Measurements from ENCODE around the gene SPAAR. TPM values are rescaled to one million over a fixed set of nuclear protein-coding genes. Genes with fewer than 3 reads are reported as not detected.

SPAAR gene
- total RNA-seq, 1 experiment from 2014 or later: 0.72 TPM

DNA sequence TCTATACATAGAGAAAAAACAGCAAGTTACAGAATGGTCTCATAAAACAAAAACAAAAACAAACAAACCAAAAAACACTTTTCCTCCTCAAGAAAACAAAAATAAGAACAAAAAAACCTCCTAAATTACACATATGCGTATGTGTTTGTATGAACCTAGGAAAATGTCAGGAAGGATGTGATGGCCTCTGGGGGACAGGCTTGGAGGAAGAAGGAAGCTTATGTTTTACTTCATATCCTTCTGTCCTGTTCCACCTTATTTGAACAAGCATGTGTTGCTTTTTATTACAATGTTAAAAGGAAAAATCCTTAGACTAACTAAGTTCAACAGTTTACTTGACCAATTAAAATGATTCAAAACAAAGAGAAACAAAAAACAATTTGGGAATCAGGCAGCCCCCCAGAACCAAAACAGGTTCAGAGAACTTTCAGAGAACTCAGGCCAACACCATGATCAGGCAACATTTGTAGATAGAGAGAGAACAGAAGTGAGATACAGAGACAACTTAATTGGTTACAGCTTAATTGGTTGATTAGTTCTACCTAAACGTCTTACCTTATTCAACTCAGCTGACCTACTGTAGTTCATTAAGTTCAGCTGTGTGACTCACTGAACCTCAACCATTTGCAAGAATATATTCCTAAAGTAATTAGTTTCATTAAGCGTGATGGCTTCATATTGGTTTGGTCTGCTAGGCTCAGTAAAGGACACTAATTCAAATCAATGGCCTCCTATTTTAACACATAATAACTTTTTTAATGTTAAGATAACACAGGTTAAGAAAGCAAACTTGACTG is 10.1 kb downstream of the SPAAR start:
- DNase-seq (ENCODE audit: unreplicated experiment): no peak
- no peaks in the 10 kb centered on the region for H3K36me3 Mint-ChIP-seq (ENCODE audit: insufficient read depth, unreplicated experiment)
- TF ChIP-seq, protein P1, sequence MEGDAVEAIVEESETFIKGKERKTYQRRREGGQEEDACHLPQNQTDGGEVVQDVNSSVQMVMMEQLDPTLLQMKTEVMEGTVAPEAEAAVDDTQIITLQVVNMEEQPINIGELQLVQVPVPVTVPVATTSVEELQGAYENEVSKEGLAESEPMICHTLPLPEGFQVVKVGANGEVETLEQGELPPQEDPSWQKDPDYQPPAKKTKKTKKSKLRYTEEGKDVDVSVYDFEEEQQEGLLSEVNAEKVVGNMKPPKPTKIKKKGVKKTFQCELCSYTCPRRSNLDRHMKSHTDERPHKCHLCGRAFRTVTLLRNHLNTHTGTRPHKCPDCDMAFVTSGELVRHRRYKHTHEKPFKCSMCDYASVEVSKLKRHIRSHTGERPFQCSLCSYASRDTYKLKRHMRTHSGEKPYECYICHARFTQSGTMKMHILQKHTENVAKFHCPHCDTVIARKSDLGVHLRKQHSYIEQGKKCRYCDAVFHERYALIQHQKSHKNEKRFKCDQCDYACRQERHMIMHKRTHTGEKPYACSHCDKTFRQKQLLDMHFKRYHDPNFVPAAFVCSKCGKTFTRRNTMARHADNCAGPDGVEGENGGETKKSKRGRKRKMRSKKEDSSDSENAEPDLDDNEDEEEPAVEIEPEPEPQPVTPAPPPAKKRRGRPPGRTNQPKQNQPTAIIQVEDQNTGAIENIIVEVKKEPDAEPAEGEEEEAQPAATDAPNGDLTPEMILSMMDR (IDR thresholded peaks at IDR 0.05; ENCODE audit: unreplicated experiment): no peak
- BruUV-seq (replicated peaks): no TSS peak
- ChIA-PET POLR2A (interaction anchor here (1.8 to 2.9 kb wide), 2 partner anchors 8 to 13 kb away, joined by 8 to 21 read pairs; partner anchors contain the start of gene HRCT1), CTCF (interaction anchor here (0.7 to 2.5 kb wide), 5 partner anchors 9 to 440 kb away, joined by 3 to 15 read pairs (median 3); partner anchors contain the start of gene SPAAR)
- no peaks in the 10 kb centered on the region for H3K27me3 Mint-ChIP-seq (ENCODE audit: insufficient read depth, unreplicated experiment)
- intact Hi-C loops (cut with micrococcal nuclease): no loop called here
- peaks cover 13% of the 10 kb centered on the region for H3K4me1 Mint-ChIP-seq (ENCODE audit: insufficient read depth, unreplicated experiment)
- H3K4me3 Mint-ChIP-seq (ENCODE audit: unreplicated experiment): no peak overlapping the region
- no peak overlapping the region for H3K27ac Mint-ChIP-seq (ENCODE audit: low read depth, unreplicated experiment)
- H3K9me3 Mint-ChIP-seq (ENCODE audit: unreplicated experiment): no peaks in the 10 kb centered on the region

DNA sequence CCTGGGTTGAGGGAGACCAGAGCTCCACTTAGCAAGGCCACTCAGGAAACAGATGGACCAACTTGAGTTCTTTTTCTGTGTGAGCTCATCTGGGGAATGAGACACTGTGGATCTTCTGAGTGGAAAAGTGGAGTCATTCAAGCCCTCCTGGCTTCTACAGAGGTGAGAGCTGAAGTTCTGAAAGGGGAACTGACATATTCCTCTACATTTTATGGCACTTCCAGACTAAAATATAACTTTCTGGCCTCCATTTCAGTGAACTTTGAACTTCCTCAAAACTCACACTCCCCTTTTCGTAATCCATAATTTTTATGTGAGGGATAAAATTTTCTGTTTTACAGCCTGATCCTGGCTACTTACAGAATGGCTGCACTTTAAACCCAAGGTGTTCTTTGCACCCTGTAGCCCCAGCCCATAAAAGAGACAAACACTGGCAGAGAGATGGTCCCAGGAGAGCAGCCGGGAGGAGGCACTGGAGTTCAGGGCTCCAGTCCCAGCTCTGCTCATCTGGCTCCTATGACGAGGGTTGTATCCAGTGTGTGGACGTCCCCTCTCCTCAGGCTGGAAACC is 10.8 kb downstream of the SPAAR start:
- Mint-ChIP-seq H3K36me3 (ENCODE audit: insufficient read depth, unreplicated experiment) (no peaks in the 10 kb centered on the region), H3K27me3 (ENCODE audit: insufficient read depth, unreplicated experiment) (no peaks in the 10 kb centered on the region), H3K4me3 (ENCODE audit: unreplicated experiment) (no peak overlapping the region), H3K27ac (ENCODE audit: low read depth, unreplicated experiment) (no peak overlapping the region), H3K9me3 (ENCODE audit: unreplicated experiment) (no peaks in the 10 kb centered on the region), H3K4me1 (ENCODE audit: insufficient read depth, unreplicated experiment) (peaks cover 16% of the 10 kb centered on the region)
- TF ChIP-seq, protein P1 (IDR thresholded peaks at IDR 0.05; ENCODE audit: unreplicated experiment): no peak
- POLR2A ChIA-PET: interaction anchor here (1.8 to 2.9 kb wide), 2 partner anchors 9 to 13 kb away, joined by 8 to 21 read pairs; partner anchors contain the start of gene HRCT1
- CTCF ChIA-PET: interaction anchor here (0.9 to 2.5 kb wide), 3 partner anchors 10 to 94 kb away, joined by 3 to 15 read pairs (median 10); partner anchors contain the start of gene SPAAR
- no peak for DNase-seq (ENCODE audit: unreplicated experiment)
- no TSS peak for BruUV-seq (replicated peaks)
- intact Hi-C loops (cut with micrococcal nuclease): no loop called here

DNA sequence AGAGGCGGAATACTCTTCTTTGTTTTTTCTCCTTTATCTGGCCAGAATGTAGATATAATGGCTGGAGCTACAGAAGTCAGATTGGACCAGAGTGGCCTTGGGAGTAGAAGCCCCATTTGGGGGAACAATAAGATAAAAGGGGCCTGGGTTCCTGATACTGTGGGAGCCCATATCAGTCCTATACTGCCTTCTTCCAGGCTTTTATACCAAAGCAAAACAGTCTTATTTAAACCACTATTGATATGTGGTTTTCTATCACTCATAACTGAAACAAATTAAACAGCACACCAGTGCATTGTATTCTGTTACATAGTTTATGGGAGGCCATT is 14.3 kb downstream of the SPAAR start:
- Mint-ChIP-seq H3K27ac (ENCODE audit: low read depth, unreplicated experiment) (peak overlapping the region; percentile 90), H3K36me3 (ENCODE audit: insufficient read depth, unreplicated experiment) (no peaks in the 10 kb centered on the region), H3K9me3 (ENCODE audit: unreplicated experiment) (no peaks in the 10 kb centered on the region), H3K27me3 (ENCODE audit: insufficient read depth, unreplicated experiment) (no peaks in the 10 kb centered on the region), H3K4me3 (ENCODE audit: unreplicated experiment) (peak overlapping the region; percentile 49), H3K4me1 (ENCODE audit: insufficient read depth, unreplicated experiment) (peaks cover 16% of the 10 kb centered on the region)
- no TSS peak for BruUV-seq (replicated peaks)
- DNase-seq (ENCODE audit: unreplicated experiment): no peak
- CTCF ChIA-PET: interaction anchor here (0.6 to 3.8 kb wide), 5 partner anchors 10 to 133 kb away, joined by 3 to 26 read pairs (median 14); no protein-coding TSS in a partner anchor
- POLR2A ChIA-PET: interaction anchor here (1.3 to 3.5 kb wide), 7 partner anchors 11 to 151 kb away, joined by 4 to 55 read pairs (median 10); partner anchors contain the start of gene HRCT1
- TF ChIP-seq, protein P1 (IDR thresholded peaks at IDR 0.05; ENCODE audit: unreplicated experiment): no peak
- intact Hi-C loops (cut with micrococcal nuclease): no loop called here
